GM12878 (cell line): Measurements from ENCODE around the gene IFRD1. TPM values are rescaled to one million over a fixed set of nuclear protein-coding genes. Genes with fewer than 3 reads are reported as not detected.

Source experiments
- ATAC-seq: fragments of 200-7000 bp; cut with Tn5 transposase; 3 replicates; pipeline ENCODE4 v1.9.1; 2020; ENCODE audit warnings: mild to moderate bottlenecking, moderate library complexity
- BruUV-seq: library from RNA; stranded (reverse); fragments of 400-500 nt; replicated peaks from 2 replicates; lab custom pipeline; 2021; lab: Mats Ljungman, UMichigan
- CTCF ChIA-PET: fragments of 300-600 bp; sonication (Branson Sonifier 250); formaldehyde crosslinking; extraction: SDS; loops from one replicate; lab custom pipeline; 2021; ENCODE audit warnings: inconsistent platforms; lab: Yijun Ruan, JAX
- POLR2A ChIA-PET: fragments of 350-600 bp; formaldehyde crosslinking; extraction: SDS; loops from one replicate; lab custom pipeline; 2021; ENCODE audit warnings: inconsistent platforms; lab: Charles Lee
- RAD21 ChIA-PET: fragments of 300-600 bp; sonication (Branson Sonifier 250); formaldehyde crosslinking; loops from one replicate; lab custom pipeline; 2023; ENCODE audit warnings: antibody characterized with exemption; ENCODE audit not compliant: unreplicated experiment; lab: Charles Lee
- SMC1A ChIA-PET: fragments of 300-600 bp; sonication (Branson Sonifier 250); formaldehyde crosslinking; loops from one replicate; lab custom pipeline; 2023; ENCODE audit not compliant: unreplicated experiment, uncharacterized antibody; lab: Charles Lee
- DNase-seq: peaks from one replicate; pipeline ENCODE4 v3.0.0-alpha.2; 2011; ENCODE audit warnings: low read depth, low spot score
- FAIRE-seq: peaks from 3 replicates; lab custom pipeline; 2011; peaks lifted over from hg19 to GRCh38; lab: Jason Lieb, UNC
- H2AFZ ChIP-seq: 2 replicates; pipeline ENCODE4 v1.6.0; 2011; ENCODE audit warnings: low read depth, low read length, control low read depth; ENCODE audit not compliant: control insufficient read depth
- H3K27ac ChIP-seq: 2 replicates; pipeline ENCODE4 v1.5.1; 2011; ENCODE audit warnings: control low read depth; ENCODE audit not compliant: control insufficient read depth, insufficient read depth
- H3K27me3 ChIP-seq, 2 experiments: replicated peaks in 1 of 2; 2 replicates each; pipeline versions ENCODE4 v1.6.0 to v1.6.1; 2011; ENCODE audit warnings: low read length in 1 of 2; ENCODE audit not compliant: control insufficient read depth in 2 of 2, insufficient read depth in 2 of 2
- H3K36me3 ChIP-seq, 2 experiments: 2 replicates each; pipeline ENCODE4 v1.5.1; 2011; ENCODE audit warnings: low read length in 1 of 2; ENCODE audit not compliant: control insufficient read depth in 2 of 2, insufficient read depth in 2 of 2
- H3K4me1 ChIP-seq: 2 replicates; pipeline ENCODE4 v1.6.1; 2011; ENCODE audit warnings: mild to moderate bottlenecking, low read length, moderate library complexity, mixed read lengths; ENCODE audit not compliant: control insufficient read depth, insufficient read depth
- H3K4me2 ChIP-seq: 2 replicates; pipeline ENCODE4 v1.6.0; 2011; ENCODE audit warnings: control low read depth; ENCODE audit not compliant: control insufficient read depth, insufficient read depth
- H3K4me3 ChIP-seq: fragments of 200-600 bp; sonication (generic); 2 replicates; pipeline ENCODE4 v1.5.1; 2016
- H3K79me2 ChIP-seq: 2 replicates; pipeline ENCODE4 v1.6.0; 2011; ENCODE audit warnings: low read length; ENCODE audit not compliant: control insufficient read depth, insufficient read depth
- H3K9ac ChIP-seq: 2 replicates; pipeline ENCODE4 v1.8.0; 2011; ENCODE audit warnings: low read length, control low read depth, mixed read lengths; ENCODE audit not compliant: control insufficient read depth, insufficient read depth
- H3K9me3 ChIP-seq: replicated peaks from 3 replicates; pipeline ENCODE4 v1.5.1; 2011; ENCODE audit warnings: mild to moderate bottlenecking, low read length; ENCODE audit not compliant: control insufficient read depth, insufficient read depth
- H4K20me1 ChIP-seq: 2 replicates; pipeline ENCODE4 v1.6.0; 2011; ENCODE audit not compliant: control insufficient read depth, insufficient read depth
- RAD21 ChIP-seq: IDR thresholded peaks from 2 replicates; pipeline ENCODE4 v1.6.1; 2011; ENCODE audit warnings: mild to moderate bottlenecking, low read depth, low read length, moderate library complexity; ENCODE audit not compliant: insufficient read depth
- REST ChIP-seq: IDR thresholded peaks from 2 replicates; pipeline ENCODE4 v1.6.1; 2012; ENCODE audit warnings: mild to moderate bottlenecking, low read depth, low read length
- SMC3 ChIP-seq: IDR thresholded peaks from 2 replicates; pipeline ENCODE4 v1.6.1; 2011; ENCODE audit warnings: low read length, improper control_type of control experiment, borderline replicate concordance
- WGBS: methylation state at CpG from one replicate; pipeline ENCODE4 v1.1.6; 2016; ENCODE audit warnings: low lambda C conversion rate; ENCODE audit not compliant: insufficient replicate concordance, insufficient coverage; ENCODE audit errors: missing lambda C conversion rate; 5-methylcytosine and 5-hydroxymethylcytosine counted together
- in situ Hi-C: fragments of 300-500 bp; cut with MboI; formaldehyde crosslinking; loops from 9 replicates; pipeline ENCODE4 v1.14.3; 2018; ENCODE audit warnings: mixed read lengths
- intact Hi-C: fragments of 100-400 bp; cut with micrococcal nuclease; formaldehyde crosslinking; loops from one replicate; pipeline ENCODE4 v1.14.2; 2022; ENCODE audit not compliant: unreplicated experiment
- polyA plus RNA-seq, 11 experiments: library from polyadenylated mRNA; depleted of rRNA in 4 of 11; unstranded in 6 of 11; stranded (reverse) in 5 of 11; fragments of >200 nt; fragmentation: Nextera tagmentation in 4 of 11; fragmentation: Illumina TruSeq in 1 of 11; extraction: Ambion mirVana in 4 of 11; extraction: Trizol in 1 of 11; gene quantifications; 1 replicate in 1 of 11; 2 replicates in 10 of 11; pipeline versions ENCODE4 v1.2.1 to v1.2.3, GENCODE V29; 2011 to 2016; ENCODE audit warnings: inconsistent platforms in 2 of 11, missing spikeins in 2 of 11, low read depth in 1 of 11
- total RNA-seq, 4 experiments: library from RNA; depleted of rRNA in 3 of 4; stranded (reverse); fragments of >200 nt in 3 of 4; fragmentation: Illumina TruSeq in 1 of 4; extraction: Trizol in 1 of 4; gene quantifications; 2 replicates each; pipeline versions ENCODE4 v1.2.1 to v1.2.3, GENCODE V29; 2013 to 2021
- TF ChIP-seq, protein P1 (sequence below), 3 experiments: IDR thresholded peaks in 2 of 3; conservative IDR thresholded peaks in 1 of 3; 2 replicates each; pipeline ENCODE4 v1.5.1; 2011; ENCODE audit warnings: low read depth in 3 of 3, low read length in 3 of 3, mild to moderate bottlenecking in 3 of 3, control low read depth in 2 of 3, moderate library complexity in 2 of 3, inconsistent platforms in 1 of 3, mixed read lengths in 1 of 3; ENCODE audit not compliant: control insufficient read depth in 2 of 3, insufficient read depth in 1 of 3; ENCODE audit errors: extremely low read depth in 1 of 3

IFRD1 gene
- total and polyA plus RNA-seq, 10 of the 15 experiments (the other 5 are each of a cell fraction or from before 2014, with no cell fraction given) = 9.6 to 31.1 (median 19.9) TPM

GRCh38 chr7:112411186-112411795 is 39.0 kb upstream of the IFRD1 start:
- TF ChIP-seq, protein P1, sequence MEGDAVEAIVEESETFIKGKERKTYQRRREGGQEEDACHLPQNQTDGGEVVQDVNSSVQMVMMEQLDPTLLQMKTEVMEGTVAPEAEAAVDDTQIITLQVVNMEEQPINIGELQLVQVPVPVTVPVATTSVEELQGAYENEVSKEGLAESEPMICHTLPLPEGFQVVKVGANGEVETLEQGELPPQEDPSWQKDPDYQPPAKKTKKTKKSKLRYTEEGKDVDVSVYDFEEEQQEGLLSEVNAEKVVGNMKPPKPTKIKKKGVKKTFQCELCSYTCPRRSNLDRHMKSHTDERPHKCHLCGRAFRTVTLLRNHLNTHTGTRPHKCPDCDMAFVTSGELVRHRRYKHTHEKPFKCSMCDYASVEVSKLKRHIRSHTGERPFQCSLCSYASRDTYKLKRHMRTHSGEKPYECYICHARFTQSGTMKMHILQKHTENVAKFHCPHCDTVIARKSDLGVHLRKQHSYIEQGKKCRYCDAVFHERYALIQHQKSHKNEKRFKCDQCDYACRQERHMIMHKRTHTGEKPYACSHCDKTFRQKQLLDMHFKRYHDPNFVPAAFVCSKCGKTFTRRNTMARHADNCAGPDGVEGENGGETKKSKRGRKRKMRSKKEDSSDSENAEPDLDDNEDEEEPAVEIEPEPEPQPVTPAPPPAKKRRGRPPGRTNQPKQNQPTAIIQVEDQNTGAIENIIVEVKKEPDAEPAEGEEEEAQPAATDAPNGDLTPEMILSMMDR (IDR thresholded peaks at IDR 0.05 in 2 of 3, conservative IDR thresholded peaks at IDR 0.05 in 1 of 3; ENCODE audit: control insufficient read depth in 2 of 3, extremely low read depth in 1 of 3, insufficient read depth in 1 of 3, low read depth in 3 of 3, low read length in 3 of 3) = peak; percentile 31 to 44 (median 35); a peak in 4 of 6 replicates
- TF ChIP-seq RAD21 (peak; percentile 55), REST (no peak), SMC3 (peak; percentile 31; the same call in 1 of the 2 replicates)
- in situ Hi-C loops (loop anchor here (10.0 kb wide), 1 partner anchor 666 kb away; no protein-coding TSS in a partner anchor), intact Hi-C loops (loop anchor here (5.0 kb wide), 1 partner anchor 649 kb away; no protein-coding TSS in a partner anchor)
- FAIRE-seq (no peak), ATAC-seq (no peak), DNase-seq (no peak)
- Histone ChIP-seq H3K9ac (no peak overlapping the region), H2AFZ (no peak overlapping the region), H3K79me2 (no peaks in the 10 kb centered on the region), H3K27me3 (no peaks in the 10 kb centered on the region; a peak in 2 of 4 replicates), H3K9me3 (no peaks in the 10 kb centered on the region), H3K4me3 (no peak overlapping the region), H4K20me1 (no peaks in the 10 kb centered on the region), H3K4me1 (no peaks in the 10 kb centered on the region), H3K36me3 (no peaks in the 10 kb centered on the region), H3K27ac (no peak overlapping the region), H3K4me2 (no peak overlapping the region)
- 31% methylated on average over 7 of the region's 7 CpGs for WGBS
- RAD21 ChIA-PET = no interaction called here
- CTCF ChIA-PET = no interaction called here
- no TSS peak for BruUV-seq
- POLR2A ChIA-PET = no interaction called here
- SMC1A ChIA-PET = interaction anchor here (1.7 kb wide), 1 partner anchor 41 kb away, joined by 6 read pairs; no protein-coding TSS in a partner anchor
